Muscle of leg (tissue), 11 donors: ENCODE measurements around the gene IFNL2. TPM values are rescaled to one million over a fixed set of nuclear protein-coding genes. Genes with fewer than 3 reads are reported as not detected.
A peak's percentile ranks its signal among the peaks of the same experiment; 100 is the strongest.

Source experiments
- DNase-seq: peaks from one replicate; pipeline ENCODE4 v3.0.0; 2013
- H3K27ac ChIP-seq: one replicate; pipeline ENCODE4 v1.5.1; 2013; ENCODE audit warnings: mild to moderate bottlenecking, low read length, control low read depth
- H3K27me3 ChIP-seq: one replicate; pipeline ENCODE4 v1.6.1; 2013; ENCODE audit warnings: low read length; ENCODE audit not compliant: control insufficient read depth, insufficient read depth
- H3K36me3 ChIP-seq: one replicate; pipeline ENCODE4 v1.6.1; 2013; ENCODE audit warnings: low read length; ENCODE audit not compliant: control insufficient read depth, insufficient read depth
- H3K4me1 ChIP-seq: one replicate; pipeline ENCODE4 v1.6.1; 2013; ENCODE audit warnings: low read length; ENCODE audit not compliant: control insufficient read depth, insufficient read depth
- H3K4me3 ChIP-seq: one replicate; pipeline ENCODE4 v1.5.1; 2013; ENCODE audit warnings: low read length, control low read depth
- H3K9me3 ChIP-seq: replicated peaks from 2 replicates; pipeline ENCODE4 v1.6.1; 2013; ENCODE audit warnings: low read depth, low read length; ENCODE audit not compliant: control insufficient read depth
- WGBS: methylation state at CpG from one replicate; pipeline ENCODE4 v1.1.5; 2013; ENCODE audit warnings: missing lambda C conversion rate; ENCODE audit not compliant: insufficient coverage; 5-methylcytosine and 5-hydroxymethylcytosine counted together
- polyA plus RNA-seq, 8 donors: library from polyadenylated mRNA; unstranded; fragments of 120-200 nt; gene quantifications; one replicate each; pipeline versions ENCODE4 v1.2.1 to v1.2.3, GENCODE V29; 2013; ENCODE audit warnings: inconsistent platforms in 1 of 8, low replicate concordance in 1 of 8; ENCODE audit not compliant: insufficient read length in 8 of 8, insufficient read depth in 1 of 8
- total RNA-seq: library from RNA; stranded (reverse); fragments of 120-200 nt; gene quantifications from one replicate; pipeline ENCODE4 v1.2.4, GENCODE V29; 2013

Gene IFNL2
- total and polyA plus RNA-seq, 9 donors = not detected

DNA sequence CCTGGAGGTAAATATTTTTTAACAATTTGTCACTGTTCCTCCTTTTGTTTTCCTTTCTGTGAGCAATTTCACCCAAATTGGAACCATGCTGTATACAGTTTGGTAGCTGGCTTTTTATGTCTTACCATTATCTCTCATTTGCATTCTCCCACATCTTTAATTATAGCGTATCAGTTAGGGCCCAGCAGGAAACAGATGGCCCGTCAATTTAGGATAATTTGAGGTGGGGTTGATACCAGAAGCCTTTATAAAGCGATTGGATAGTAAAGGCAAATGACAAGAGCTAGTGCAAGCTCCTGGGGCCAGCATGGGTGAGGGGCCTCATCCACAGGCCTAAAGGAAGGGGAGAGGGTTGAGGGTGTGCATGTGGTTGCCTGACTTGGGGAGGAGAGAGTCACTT lies 15.7 kb upstream of the IFNL2 start:
- peaks cover 54% of the 10 kb centered on the region for H3K27me3 ChIP-seq
- no peak overlapping the region for H3K27ac ChIP-seq
- no peak for DNase-seq
- WGBS = 36% methylated on average over 1 of the region's 3 CpGs
- H3K4me3 ChIP-seq = no peak overlapping the region
- no peaks in the 10 kb centered on the region for H3K36me3 ChIP-seq
- H3K4me1 ChIP-seq = peaks cover 5% of the 10 kb centered on the region
- H3K9me3 ChIP-seq = peaks cover 3% of the 10 kb centered on the region

GRCh38 chr19:39253374-39254149 lies 14.6 kb upstream of the IFNL2 start:
- 67% methylated on average over 3 of the region's 8 CpGs for WGBS
- DNase-seq = no peak

DNA sequence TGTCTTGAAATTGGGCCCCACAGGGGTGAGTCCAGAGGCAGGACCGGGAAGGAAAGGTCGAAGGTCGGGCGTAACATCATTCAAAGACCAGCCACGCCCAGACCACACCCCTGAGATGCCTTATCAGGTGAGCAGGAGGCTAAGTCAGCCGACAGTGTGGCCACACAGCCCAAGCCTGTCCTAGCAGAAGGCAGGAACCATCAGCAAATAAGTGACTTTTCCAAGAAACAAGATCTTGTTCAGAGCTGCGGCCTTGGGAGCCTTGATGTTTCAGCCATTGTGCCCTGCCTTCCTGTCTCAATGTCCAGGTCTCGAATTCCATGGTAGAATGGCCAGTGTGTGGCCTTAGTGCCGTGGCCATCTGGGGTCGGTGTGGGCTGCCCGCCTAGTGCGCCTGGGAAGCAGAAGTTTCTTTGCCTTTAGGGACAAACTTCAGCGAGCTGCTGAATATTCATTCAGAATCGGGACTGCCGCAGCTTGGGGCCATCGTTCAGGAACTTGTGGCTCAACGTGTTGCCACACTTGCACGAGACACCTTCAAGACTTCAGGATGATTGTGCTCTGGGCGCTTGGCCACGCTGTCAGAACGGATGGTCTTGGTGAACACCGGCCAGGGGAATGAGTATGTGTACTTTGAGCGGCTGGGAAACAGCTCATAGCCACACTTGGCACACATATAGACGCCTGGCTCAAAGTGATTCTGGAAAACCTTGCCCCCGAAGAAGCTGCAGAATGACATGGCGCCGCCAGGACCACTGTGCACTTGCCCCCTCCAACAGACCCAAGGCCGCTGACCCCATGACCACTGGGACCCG lies 13.5 kb upstream of the IFNL2 start:
- Histone ChIP-seq H3K27ac (no peak overlapping the region), H3K36me3 (no peaks in the 10 kb centered on the region), H3K4me3 (no peak overlapping the region), H3K9me3 (peaks cover 3% of the 10 kb centered on the region), H3K27me3 (peaks cover 32% of the 10 kb centered on the region), H3K4me1 (no peaks in the 10 kb centered on the region)
- WGBS = 82% methylated on average over 28 of the region's 29 CpGs
- DNase-seq = no peak

More at GRCh38 chr19:39253374-39254149, 14.6 kb upstream of the IFNL2 start:
- H3K4me1 ChIP-seq = no peaks in the 10 kb centered on the region
- peaks cover 43% of the 10 kb centered on the region for H3K27me3 ChIP-seq
- H3K4me3 ChIP-seq = no peak overlapping the region
- no peak overlapping the region for H3K27ac ChIP-seq
- peaks cover 3% of the 10 kb centered on the region for H3K9me3 ChIP-seq
- H3K36me3 ChIP-seq = no peaks in the 10 kb centered on the region

DNA sequence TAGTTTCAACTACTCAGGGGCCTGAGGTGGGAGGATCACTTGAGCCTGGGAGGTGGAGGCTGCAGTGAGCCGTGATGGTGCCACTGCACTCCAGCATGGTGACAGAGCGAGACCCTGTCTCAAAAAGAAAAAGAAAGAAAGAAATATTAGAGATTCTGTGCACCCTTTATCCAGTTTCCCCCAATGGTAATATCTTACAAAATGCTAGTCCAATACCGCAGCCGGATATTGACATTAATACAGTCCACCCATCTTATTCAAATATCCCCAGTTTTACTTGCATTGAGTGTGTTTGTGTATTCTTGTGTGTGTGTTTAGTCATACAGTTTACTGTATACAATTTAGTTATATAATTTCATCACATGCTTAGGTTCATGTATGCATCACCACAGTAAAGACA lies 11.0 kb upstream of the IFNL2 start:
- H3K4me3 ChIP-seq = no peak overlapping the region
- H3K9me3 ChIP-seq = peaks cover 3% of the 10 kb centered on the region
- H3K27me3 ChIP-seq = peaks cover 31% of the 10 kb centered on the region
- no peaks in the 10 kb centered on the region for H3K4me1 ChIP-seq
- H3K36me3 ChIP-seq = no peaks in the 10 kb centered on the region
- WGBS = no CpG with 5 or more reads among the region's 4 CpGs
- no peak for DNase-seq
- no peak overlapping the region for H3K27ac ChIP-seq

GRCh38 chr19:39261704-39262103 lies 6.5 kb upstream of the IFNL2 start:
- no peaks in the 10 kb centered on the region for H3K36me3 ChIP-seq
- H3K4me3 ChIP-seq = no peak overlapping the region
- DNase-seq = no peak
- peaks cover 48% of the 10 kb centered on the region for H3K27me3 ChIP-seq
- H3K27ac ChIP-seq = no peak overlapping the region
- peaks cover 10% of the 10 kb centered on the region for H3K4me1 ChIP-seq
- WGBS = no CpG with 5 or more reads among the region's 3 CpGs
- H3K9me3 ChIP-seq = peaks cover under 1% of the 10 kb centered on the region

DNA sequence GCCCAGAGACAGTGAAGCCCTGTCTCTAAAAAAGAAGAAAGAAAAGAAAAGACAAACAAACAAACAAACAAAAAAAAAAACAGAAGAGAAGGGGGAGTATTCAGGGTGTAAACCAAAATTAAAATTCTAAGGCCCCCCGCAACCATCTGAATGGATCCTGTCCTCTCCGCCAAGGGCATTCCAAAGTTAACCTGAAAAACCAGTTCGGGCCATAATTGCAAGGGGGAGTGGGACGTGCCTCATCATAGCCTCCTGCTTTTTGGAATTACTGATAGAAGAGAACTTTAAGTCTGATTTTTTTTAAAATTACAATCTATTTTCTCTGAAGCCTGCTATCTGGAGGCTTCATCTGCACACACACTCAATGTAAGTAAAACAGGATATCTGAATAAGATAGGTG lies 5.7 kb upstream of the IFNL2 start:
- DNase-seq = no peak
- no peaks in the 10 kb centered on the region for H3K9me3 ChIP-seq
- H3K4me3 ChIP-seq = no peak overlapping the region
- H3K27me3 ChIP-seq = peaks cover 48% of the 10 kb centered on the region
- no CpG with 5 or more reads among the region's 4 CpGs for WGBS
- H3K4me1 ChIP-seq = peaks cover 10% of the 10 kb centered on the region
- H3K27ac ChIP-seq = no peak overlapping the region
- no peaks in the 10 kb centered on the region for H3K36me3 ChIP-seq

DNA sequence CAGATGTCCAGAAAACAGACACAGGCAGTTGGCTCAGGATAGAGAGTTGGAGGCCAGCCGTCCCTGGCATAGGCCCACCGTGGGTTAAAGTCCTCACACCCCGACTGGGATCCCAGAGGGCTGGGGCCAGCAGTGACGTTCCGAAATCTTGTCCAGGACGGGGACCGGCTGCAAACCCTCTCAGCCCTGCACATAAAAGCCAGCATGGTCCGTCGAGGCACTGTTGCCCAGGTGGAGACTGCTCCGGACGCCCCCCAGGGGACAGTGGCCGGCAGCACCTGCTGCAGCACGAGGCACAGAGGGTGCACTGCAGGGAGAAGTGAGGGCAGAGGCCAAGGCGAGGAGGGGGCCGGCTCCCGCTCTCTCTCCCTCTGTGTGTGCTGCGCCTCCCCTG lies 4.3 kb upstream of the IFNL2 start:
- DNase-seq = no peak
- no peak overlapping the region for H3K4me3 ChIP-seq
- no peak overlapping the region for H3K27ac ChIP-seq
- H3K4me1 ChIP-seq = peaks cover 10% of the 10 kb centered on the region
- no peaks in the 10 kb centered on the region for H3K36me3 ChIP-seq
- WGBS = 2% methylated on average over 16 of the region's 17 CpGs
- H3K9me3 ChIP-seq = no peaks in the 10 kb centered on the region
- peaks cover 50% of the 10 kb centered on the region for H3K27me3 ChIP-seq

DNA sequence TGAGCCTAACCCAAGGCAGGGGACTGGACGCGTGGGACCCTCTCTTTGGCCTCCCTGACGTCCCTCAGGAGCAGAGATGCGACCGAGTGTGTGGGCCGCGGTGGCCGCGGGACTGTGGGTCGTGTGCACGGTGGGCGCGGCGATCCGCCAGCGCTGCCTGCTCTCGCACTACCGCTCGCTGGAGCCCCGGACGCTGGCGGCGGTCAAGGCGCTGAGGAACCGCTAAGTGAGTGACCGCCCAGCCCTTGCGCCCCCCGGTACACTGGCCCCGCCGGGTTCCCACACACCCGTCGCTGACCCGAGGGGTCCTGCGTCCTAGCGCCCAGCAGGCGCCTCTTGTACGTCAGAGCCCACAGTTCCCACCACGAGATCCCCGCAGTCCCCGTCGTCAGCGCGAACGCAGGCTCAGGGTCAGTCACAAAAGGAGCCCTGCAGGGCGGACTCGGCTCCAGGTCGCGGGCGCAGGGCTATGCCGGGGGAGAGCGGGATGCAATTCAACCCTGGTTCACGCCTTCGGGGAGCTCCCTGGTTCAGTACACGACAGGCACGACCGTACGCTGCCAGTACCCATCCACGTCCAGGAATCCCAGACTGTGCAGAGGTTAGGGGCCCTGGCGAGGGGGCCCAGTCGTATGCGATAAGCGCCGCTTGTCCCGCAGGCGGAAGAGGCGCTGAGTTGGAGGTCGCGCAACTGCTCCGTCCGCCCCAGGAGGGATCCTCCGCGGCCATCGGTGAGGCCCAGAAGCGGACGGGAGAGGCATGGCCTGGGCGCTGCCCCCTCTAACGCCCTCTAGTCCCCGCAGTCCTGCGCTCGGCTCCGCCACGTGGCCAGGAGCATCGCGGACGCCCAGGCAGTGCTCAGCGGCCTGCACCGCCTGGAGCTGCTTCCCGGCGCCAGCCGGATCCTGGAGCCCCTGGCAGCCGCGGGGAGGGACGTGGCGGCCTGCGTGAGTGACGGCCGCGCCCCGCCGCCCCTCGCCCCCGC lies 3.6 kb upstream of the IFNL2 start:
- Histone ChIP-seq H3K27me3 (peaks cover 50% of the 10 kb centered on the region), H3K9me3 (no peaks in the 10 kb centered on the region), H3K4me3 (no peak overlapping the region), H3K27ac (no peak overlapping the region), H3K36me3 (no peaks in the 10 kb centered on the region), H3K4me1 (peaks cover 10% of the 10 kb centered on the region)
- DNase-seq = peak; percentile 30
- 2% methylated on average over 100 of the region's 102 CpGs for WGBS

- Histone ChIP-seq H3K27ac (no peak overlapping the region), H3K4me1 (peaks cover 10% of the 10 kb centered on the region), H3K9me3 (no peaks in the 10 kb centered on the region), H3K4me3 (no peak overlapping the region), H3K27me3 (peaks cover 48% of the 10 kb centered on the region), H3K36me3 (no peaks in the 10 kb centered on the region)
- peak; percentile 4 for DNase-seq
- WGBS = 20% methylated on average over 37 of the region's 39 CpGs
These were observed 2.8 kb upstream of the IFNL2 start for GRCh38 chr19:39265321-39265916.
